Measurements from ENCODE around the gene TMEM115. TPM values are rescaled to one million over a fixed set of nuclear protein-coding genes. Genes with fewer than 3 reads are reported as not detected.

Gene TMEM115
- total and polyA plus RNA-seq, 2 of the 4 experiments (the other 2 are of a cell fraction): 35.3 to 47.3 TPM

GRCh38 chr3:50314816-50315215, 44.5 kb downstream of the TMEM115 start:
- dilution Hi-C loops (cut with HindIII; ENCODE audit: low sequenced_read_pairs, unreplicated experiment): no loop called here
- POLR2A ChIA-PET (ENCODE audit: unreplicated experiment): no interaction called here

More at GRCh38 chr3:50314816-50315215, 44.5 kb downstream of the TMEM115 start:
- H3K9ac ChIP-seq (ENCODE audit: low read depth, low read length): no peak overlapping the region
- no TSS peak for BruUV-seq (replicated peaks)
- no peak overlapping the region for H3K14ac ChIP-seq (replicated peaks; ENCODE audit: low read depth, low read length)
- H3K79me1 ChIP-seq (ENCODE audit: low read depth in 1 of 2, low read length in 2 of 2): peaks cover 18 to 40% of the 10 kb centered on the region in 2 experiments
- H3K18ac ChIP-seq (ENCODE audit: low read depth, low read length): no peak overlapping the region
- H2BK120ac ChIP-seq (ENCODE audit: low read depth, low read length): no peak overlapping the region
- no peak overlapping the region for H2BK20ac ChIP-seq (ENCODE audit: low read depth, low read length)
- H4K8ac ChIP-seq (ENCODE audit: low read depth in 2 of 2, low read length in 2 of 2): no peak overlapping the region
- intact Hi-C loops (cut with micrococcal nuclease): no loop called here
- H4K91ac ChIP-seq (ENCODE audit: insufficient read depth, low read depth, low read length): no peak overlapping the region
- H3K27me3 ChIP-seq (ENCODE audit: control insufficient read depth, insufficient read depth, low read length): no peaks in the 10 kb centered on the region
- H2AK9ac ChIP-seq (replicated peaks; ENCODE audit: low read depth, low read length, poor library complexity): no peak overlapping the region
- H3K4me2 ChIP-seq (ENCODE audit: low read depth, low read length): no peak overlapping the region
- in situ Hi-C loops (cut with MboI; ENCODE audit: low sequenced_read_pairs): no loop called here
- H3K36me3 ChIP-seq (ENCODE audit: control insufficient read depth, insufficient read depth, low read length): peaks cover 38% of the 10 kb centered on the region
- no peak overlapping the region for H3K56ac ChIP-seq (ENCODE audit: extremely low read depth, insufficient read depth, low read length)
- no peak for DNase-seq
- no peaks in the 10 kb centered on the region for H3K9me3 ChIP-seq (ENCODE audit: control insufficient read depth, insufficient read depth, low read length)
- H3K4me3 ChIP-seq (ENCODE audit: insufficient read depth, low read depth, low read length): no peak overlapping the region
- ATAC-seq (ENCODE audit: low read depth): no peak
- H2AFZ ChIP-seq (replicated peaks; ENCODE audit: low read length, poor library complexity): no peak overlapping the region
- no peak overlapping the region for H3K27ac ChIP-seq (ENCODE audit: insufficient read depth, low read length)
- no peak overlapping the region for H2BK5ac ChIP-seq (ENCODE audit: low read depth, low read length, poor library complexity, severe bottlenecking)
- H2AK5ac ChIP-seq (ENCODE audit: low read depth, low read length): no peak overlapping the region
- no peak overlapping the region for H3K23ac ChIP-seq (ENCODE audit: low read depth, low read length)
- no peak for TF ChIP-seq MAZ (IDR thresholded peaks at IDR 0.05; ENCODE audit: borderline replicate concordance, low read depth, low read length)
- TF ChIP-seq POLR2A (IDR thresholded peaks at IDR 0.05; ENCODE audit: low read depth, low read length): no peak
- no peak for TF ChIP-seq NFE2L2 (IDR thresholded peaks at IDR 0.05; ENCODE audit: low read depth, low read length)
- no peak for TF ChIP-seq BHLHE40 (IDR thresholded peaks at IDR 0.05; ENCODE audit: low read depth, low read length)
- TF ChIP-seq SMC3 (IDR thresholded peaks at IDR 0.05; ENCODE audit: low read depth, low read length): no peak
- H3K9me1 ChIP-seq (ENCODE audit: insufficient read depth, low read length): peaks cover 18% of the 10 kb centered on the region
- 0 out of 2 replicates have a peak, but pooled peaks cover 13% of the 10 kb centered on the region for H4K20me1 ChIP-seq (ENCODE audit: insufficient read depth, low read length)
- no peak overlapping the region for H4K5ac ChIP-seq (ENCODE audit: low read depth, low read length)
- no CpG with 5 or more reads among the region's 4 CpGs for WGBS, 2 experiments (ENCODE audit: extremely low coverage in 2 of 2, insufficient read length in 1 of 2)
- peaks cover 9% of the 10 kb centered on the region; the same call in 1 of the 2 replicates for H3K4me1 ChIP-seq (ENCODE audit: control insufficient read depth, insufficient read depth, low read length)
- CTCF ChIA-PET: no interaction called here
- no peak overlapping the region for H2BK15ac ChIP-seq (ENCODE audit: low read depth, low read length)
- no peak overlapping the region for H3K4ac ChIP-seq (ENCODE audit: low read depth, low read length)
